HCT116 (cell line): ENCODE results near the gene HAGH. TPM values are rescaled to one million over a fixed set of nuclear protein-coding genes. Genes with fewer than 3 reads are reported as not detected.

ENCODE experiments used
- ATAC-seq: fragments of 200-7000 bp; cut with Tn5 transposase; 2 replicates; pipeline ENCODE4 v1.9.1; 2020; ENCODE audit warnings: mild to moderate bottlenecking, moderate library complexity
- BruUV-seq: library from RNA; stranded (reverse); fragments of 400-500 nt; replicated peaks from 2 replicates; lab custom pipeline; 2021; lab: Mats Ljungman, UMichigan
- CTCF ChIA-PET: fragments of 300-600 bp; sonication (Branson Sonifier 250); formaldehyde crosslinking; loops from one replicate; lab custom pipeline; 2021; ENCODE audit warnings: antibody characterized with exemption; lab: Charles Lee
- POLR2A ChIA-PET: fragments of 300-600, 350-600 bp; sonication (Branson Sonifier 250); formaldehyde crosslinking; loops from one replicate; lab custom pipeline; 2021; ENCODE audit warnings: antibody characterized with exemption; lab: Charles Lee
- RAD21 ChIA-PET, 2 experiments: fragments of 300-600 bp; sonication (Branson Sonifier 250); formaldehyde crosslinking; loops; one replicate each; lab custom pipeline; 2023; ENCODE audit warnings: low total read pairs in 2 of 2; ENCODE audit not compliant: uncharacterized antibody in 2 of 2, unreplicated experiment in 2 of 2, low non-redundant PET in 1 of 2; lab: Charles Lee
- DNase-seq: peaks from one replicate; pipeline ENCODE4 v3.0.0-alpha.2; 2010; ENCODE audit warnings: low read depth, low spot score
- H2AFZ ChIP-seq: fragments of 200-600 bp; shearing (Covaris generic), sonication (generic); 2 replicates; pipeline ENCODE4 v1.6.1; 2017; ENCODE audit warnings: low read depth, mixed run types, mixed read lengths, antibody characterized with exemption, low read length; ENCODE audit not compliant: poor library complexity, severe bottlenecking
- H3K27ac ChIP-seq: 2 replicates; pipeline ENCODE4 v1.5.1; 2012; ENCODE audit warnings: low read depth, low read length
- H3K27me3 ChIP-seq: fragments of 200-600 bp; sonication (generic); 2 replicates; pipeline ENCODE4 v1.6.1; 2016; ENCODE audit warnings: mixed run types, low read length, mixed read lengths; ENCODE audit not compliant: insufficient read depth
- H3K36me3 ChIP-seq, 2 experiments: fragments of 200-500 bp in 1 of 2; fragments of 200-600 bp in 1 of 2; sonication (Bioruptor generic) in 1 of 2; sonication (generic) in 1 of 2; 2 replicates each; pipeline versions ENCODE4 v1.5.1 to v1.6.1; 2014 to 2016; ENCODE audit warnings: low read length in 2 of 2, inconsistent platforms in 1 of 2, mixed read lengths in 1 of 2, mixed run types in 1 of 2; ENCODE audit not compliant: insufficient read depth in 2 of 2, control insufficient read depth in 1 of 2
- H3K4me1 ChIP-seq, 2 experiments: fragments of 200-600 bp in 1 of 2; sonication (generic) in 1 of 2; 2 replicates each; pipeline versions ENCODE4 v1.5.1 to v1.6.1; 2012 to 2017; ENCODE audit warnings: low read length in 2 of 2, inconsistent platforms in 1 of 2, mild to moderate bottlenecking in 1 of 2, mixed read lengths in 1 of 2, mixed run types in 1 of 2, moderate library complexity in 1 of 2; ENCODE audit not compliant: insufficient read depth in 2 of 2, control insufficient read depth in 1 of 2
- H3K4me2 ChIP-seq: fragments of 200-600 bp; sonication (generic); 2 replicates; pipeline ENCODE4 v1.6.1; 2017; ENCODE audit warnings: mixed run types, low read length, mixed read lengths
- H3K4me3 ChIP-seq, 2 experiments: fragments of 200-600 bp in 1 of 2; sonication (generic) in 1 of 2; replicated peaks in 1 of 2; 2 replicates each; pipeline ENCODE4 v1.5.1; 2011 to 2016; ENCODE audit warnings: low read length in 2 of 2, control low read depth in 1 of 2, low read depth in 1 of 2, mild to moderate bottlenecking in 1 of 2, mixed read lengths in 1 of 2, mixed run types in 1 of 2
- H3K79me2 ChIP-seq: fragments of 200-600 bp; sonication (generic); 2 replicates; pipeline ENCODE4 v1.6.1; 2017; ENCODE audit warnings: mild to moderate bottlenecking, mixed run types, low read length, moderate library complexity, mixed read lengths; ENCODE audit not compliant: insufficient read depth
- H3K9ac ChIP-seq: fragments of 200-600 bp; sonication (generic); 2 replicates; pipeline ENCODE4 v1.6.1; 2016; ENCODE audit warnings: low read length, mixed read lengths
- H3K9me2 ChIP-seq: fragments of 200-600 bp; sonication (generic), shearing (Covaris generic); 2 replicates; pipeline ENCODE4 v1.6.1; 2017; ENCODE audit warnings: mixed run types, mild to moderate bottlenecking, moderate library complexity; ENCODE audit not compliant: insufficient read depth
- H3K9me3 ChIP-seq, 2 experiments: fragments of 200-500 bp in 1 of 2; fragments of 200-600 bp in 1 of 2; sonication (Bioruptor generic) in 1 of 2; sonication (generic) in 1 of 2; 2 replicates each; pipeline ENCODE4 v1.6.1; 2014 to 2017; ENCODE audit warnings: low read length in 2 of 2, mixed read lengths in 2 of 2, inconsistent platforms in 1 of 2, low read depth in 1 of 2, mild to moderate bottlenecking in 1 of 2, mixed run types in 1 of 2, moderate library complexity in 1 of 2; ENCODE audit not compliant: control insufficient read depth in 1 of 2, insufficient read depth in 1 of 2
- H4K20me1 ChIP-seq: fragments of 200-600 bp; sonication (generic), shearing (Covaris generic); 2 replicates; pipeline ENCODE4 v1.6.1; 2017; ENCODE audit warnings: mixed run types, mild to moderate bottlenecking, moderate library complexity; ENCODE audit not compliant: insufficient read depth
- CBX3 ChIP-seq: IDR thresholded peaks from 2 replicates; pipeline ENCODE4 v1.6.1; 2012; ENCODE audit warnings: low read depth
- EGR1 ChIP-seq: IDR thresholded peaks from 2 replicates; pipeline ENCODE4 v1.6.1; 2012; ENCODE audit warnings: low read depth
- ELF1 ChIP-seq: IDR thresholded peaks from 2 replicates; pipeline ENCODE4 v1.6.1; 2012; ENCODE audit warnings: low read depth, borderline replicate concordance
- EZH2 ChIP-seq: fragments of 200-600 bp; sonication (generic); IDR thresholded peaks from 2 replicates; pipeline ENCODE4 v1.6.1; 2017; ENCODE audit warnings: antibody characterized with exemption, mixed run types
- EZH2phosphoT487 ChIP-seq: fragments of 200-600 bp; IDR thresholded peaks from 2 replicates; pipeline ENCODE4 v1.6.1; 2018; ENCODE audit warnings: antibody characterized with exemption, borderline replicate concordance
- FOSL1 ChIP-seq: IDR thresholded peaks from 2 replicates; pipeline ENCODE4 v1.6.1; 2012; ENCODE audit warnings: low read depth
- POLR2A ChIP-seq: IDR thresholded peaks from 2 replicates; pipeline ENCODE4 v1.7.0; 2011; ENCODE audit warnings: borderline replicate concordance; ENCODE audit not compliant: insufficient read depth, insufficient read length; ENCODE audit errors: extremely low read depth
- RAD21 ChIP-seq: IDR thresholded peaks from 2 replicates; pipeline ENCODE4 v1.6.1; 2012; ENCODE audit warnings: low read depth, mild to moderate bottlenecking
- SRF ChIP-seq: IDR thresholded peaks from 2 replicates; pipeline ENCODE4 v1.6.1; 2012; ENCODE audit warnings: low read depth
- TCF7L2 ChIP-seq: IDR thresholded peaks from 2 replicates; pipeline ENCODE4 v1.7.0; 2011; ENCODE audit warnings: borderline replicate concordance, inconsistent platforms; ENCODE audit not compliant: insufficient read depth, insufficient read length; ENCODE audit errors: extremely low read depth
- YY1 ChIP-seq: IDR thresholded peaks from 2 replicates; pipeline ENCODE4 v1.6.1; 2011; ENCODE audit warnings: low read length, low read depth, moderate library complexity, mild to moderate bottlenecking; ENCODE audit not compliant: insufficient replicate concordance; ENCODE audit errors: extremely low read depth
- ZFX ChIP-seq: fragments of 450-650 bp; IDR thresholded peaks from 2 replicates; pipeline ENCODE4 v1.6.1; 2017
- ZNF274 ChIP-seq: fragments of 200-500 bp; sonication (Bioruptor generic); IDR thresholded peaks from 2 replicates; pipeline ENCODE4 v1.6.1; 2014; ENCODE audit warnings: mild to moderate bottlenecking, low read depth, low read length, inconsistent platforms
- intact Hi-C: fragments of 100-400 bp; cut with micrococcal nuclease; formaldehyde crosslinking; loops from 2 replicates; pipeline ENCODE4 v1.10.0; 2022
- total RNA-seq: library from RNA; stranded (reverse); gene quantifications from one replicate; pipeline ENCODE4 v1.2.1, GENCODE V29; 2021; ENCODE audit not compliant: unreplicated experiment
- TF ChIP-seq, protein P1 (sequence below): IDR thresholded peaks from 2 replicates; pipeline ENCODE4 v1.6.1; 2012
- TF ChIP-seq, protein P2 (sequence below): IDR thresholded peaks from 2 replicates; pipeline ENCODE4 v1.6.1; 2012; ENCODE audit warnings: low read depth
- TF ChIP-seq, protein P3 (sequence below): IDR thresholded peaks from 2 replicates; pipeline ENCODE4 v1.6.1; 2011; ENCODE audit warnings: mild to moderate bottlenecking, low read length, moderate library complexity; ENCODE audit not compliant: insufficient replicate concordance; ENCODE audit errors: extremely low read depth

HAGH gene
- total RNA-seq, 1 experiment from 2014 or later: 39.1 TPM

DNA sequence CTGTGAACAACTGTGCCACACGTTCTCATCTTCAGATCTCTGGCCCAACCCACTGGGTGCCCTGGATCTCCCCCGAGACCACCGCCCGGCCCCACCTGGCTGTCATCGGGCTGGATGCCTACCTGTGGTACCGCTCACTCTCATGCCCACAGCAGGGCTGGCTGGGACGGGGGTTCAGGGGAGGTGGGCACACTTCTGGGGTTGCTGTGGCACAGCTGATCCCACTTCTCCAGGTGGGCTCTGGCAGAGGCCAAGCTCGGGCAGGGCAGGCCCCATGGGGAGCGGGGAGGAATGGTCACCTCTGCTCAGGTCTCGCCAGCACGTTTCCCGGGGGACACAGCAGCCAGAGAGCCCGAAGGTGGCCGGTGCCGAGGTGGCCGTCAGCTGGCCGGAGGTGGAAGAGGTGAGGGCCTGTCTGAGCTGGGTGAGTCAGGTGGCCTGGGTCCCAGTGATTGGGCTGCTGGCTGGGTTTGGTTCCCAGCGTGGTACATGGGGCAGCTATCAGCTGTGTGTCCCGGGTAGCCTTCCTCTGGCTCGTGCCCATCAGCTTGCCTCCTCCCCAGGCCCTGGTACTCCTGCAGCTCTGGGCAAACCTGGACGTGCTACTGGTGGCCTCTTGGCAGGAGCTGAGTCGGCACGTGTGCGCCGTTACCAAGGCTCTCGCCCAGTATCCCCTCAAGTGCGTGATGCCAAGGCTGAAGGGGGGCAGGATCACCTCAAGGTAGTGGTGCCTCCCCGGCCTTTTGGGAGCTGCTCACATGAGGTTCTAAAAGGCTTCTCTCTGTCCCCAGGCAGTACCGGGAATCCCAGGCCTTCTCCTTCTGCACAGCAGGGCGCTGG is 51.4 kb downstream of the HAGH start:
- BruUV-seq: no TSS peak
- DNase-seq: no peak
- POLR2A ChIA-PET: no interaction called here
- no peaks in the 10 kb centered on the region; the same call in 1 of the 2 replicates for H4K20me1 ChIP-seq
- H3K9me2 ChIP-seq: no peaks in the 10 kb centered on the region
- H3K4me1 ChIP-seq: peaks cover 6 to 17% of the 10 kb centered on the region in 2 experiments
- H3K79me2 ChIP-seq: peaks cover 48% of the 10 kb centered on the region
- H3K9ac ChIP-seq: no peak overlapping the region
- no peak overlapping the region for H3K4me3 ChIP-seq
- peak overlapping the region; percentile 95; the same call in 1 of the 2 replicates for H3K27ac ChIP-seq
- H3K4me2 ChIP-seq: no peak overlapping the region
- H3K27me3 ChIP-seq: no peaks in the 10 kb centered on the region
- TF ChIP-seq RAD21: no peak
- TF ChIP-seq EZH2: no peak
- no peak for TF ChIP-seq CBX3
- TF ChIP-seq, protein P1, sequence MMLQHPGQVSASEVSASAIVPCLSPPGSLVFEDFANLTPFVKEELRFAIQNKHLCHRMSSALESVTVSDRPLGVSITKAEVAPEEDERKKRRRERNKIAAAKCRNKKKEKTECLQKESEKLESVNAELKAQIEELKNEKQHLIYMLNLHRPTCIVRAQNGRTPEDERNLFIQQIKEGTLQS: no peak
- TF ChIP-seq, protein P2, sequence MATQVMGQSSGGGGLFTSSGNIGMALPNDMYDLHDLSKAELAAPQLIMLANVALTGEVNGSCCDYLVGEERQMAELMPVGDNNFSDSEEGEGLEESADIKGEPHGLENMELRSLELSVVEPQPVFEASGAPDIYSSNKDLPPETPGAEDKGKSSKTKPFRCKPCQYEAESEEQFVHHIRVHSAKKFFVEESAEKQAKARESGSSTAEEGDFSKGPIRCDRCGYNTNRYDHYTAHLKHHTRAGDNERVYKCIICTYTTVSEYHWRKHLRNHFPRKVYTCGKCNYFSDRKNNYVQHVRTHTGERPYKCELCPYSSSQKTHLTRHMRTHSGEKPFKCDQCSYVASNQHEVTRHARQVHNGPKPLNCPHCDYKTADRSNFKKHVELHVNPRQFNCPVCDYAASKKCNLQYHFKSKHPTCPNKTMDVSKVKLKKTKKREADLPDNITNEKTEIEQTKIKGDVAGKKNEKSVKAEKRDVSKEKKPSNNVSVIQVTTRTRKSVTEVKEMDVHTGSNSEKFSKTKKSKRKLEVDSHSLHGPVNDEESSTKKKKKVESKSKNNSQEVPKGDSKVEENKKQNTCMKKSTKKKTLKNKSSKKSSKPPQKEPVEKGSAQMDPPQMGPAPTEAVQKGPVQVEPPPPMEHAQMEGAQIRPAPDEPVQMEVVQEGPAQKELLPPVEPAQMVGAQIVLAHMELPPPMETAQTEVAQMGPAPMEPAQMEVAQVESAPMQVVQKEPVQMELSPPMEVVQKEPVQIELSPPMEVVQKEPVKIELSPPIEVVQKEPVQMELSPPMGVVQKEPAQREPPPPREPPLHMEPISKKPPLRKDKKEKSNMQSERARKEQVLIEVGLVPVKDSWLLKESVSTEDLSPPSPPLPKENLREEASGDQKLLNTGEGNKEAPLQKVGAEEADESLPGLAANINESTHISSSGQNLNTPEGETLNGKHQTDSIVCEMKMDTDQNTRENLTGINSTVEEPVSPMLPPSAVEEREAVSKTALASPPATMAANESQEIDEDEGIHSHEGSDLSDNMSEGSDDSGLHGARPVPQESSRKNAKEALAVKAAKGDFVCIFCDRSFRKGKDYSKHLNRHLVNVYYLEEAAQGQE: no peak
- no peak for TF ChIP-seq FOSL1
- TF ChIP-seq POLR2A: no peak
- TF ChIP-seq YY1: no peak
- no peak for TF ChIP-seq SRF
- no peak for TF ChIP-seq EZH2phosphoT487
- TF ChIP-seq, protein P3, sequence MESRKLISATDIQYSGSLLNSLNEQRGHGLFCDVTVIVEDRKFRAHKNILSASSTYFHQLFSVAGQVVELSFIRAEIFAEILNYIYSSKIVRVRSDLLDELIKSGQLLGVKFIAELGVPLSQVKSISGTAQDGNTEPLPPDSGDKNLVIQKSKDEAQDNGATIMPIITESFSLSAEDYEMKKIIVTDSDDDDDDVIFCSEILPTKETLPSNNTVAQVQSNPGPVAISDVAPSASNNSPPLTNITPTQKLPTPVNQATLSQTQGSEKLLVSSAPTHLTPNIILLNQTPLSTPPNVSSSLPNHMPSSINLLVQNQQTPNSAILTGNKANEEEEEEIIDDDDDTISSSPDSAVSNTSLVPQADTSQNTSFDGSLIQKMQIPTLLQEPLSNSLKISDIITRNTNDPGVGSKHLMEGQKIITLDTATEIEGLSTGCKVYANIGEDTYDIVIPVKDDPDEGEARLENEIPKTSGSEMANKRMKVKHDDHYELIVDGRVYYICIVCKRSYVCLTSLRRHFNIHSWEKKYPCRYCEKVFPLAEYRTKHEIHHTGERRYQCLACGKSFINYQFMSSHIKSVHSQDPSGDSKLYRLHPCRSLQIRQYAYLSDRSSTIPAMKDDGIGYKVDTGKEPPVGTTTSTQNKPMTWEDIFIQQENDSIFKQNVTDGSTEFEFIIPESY: no peak
- TF ChIP-seq EGR1: no peak
- no peak for TF ChIP-seq ZFX
- TF ChIP-seq ZNF274: no peak
- TF ChIP-seq ELF1: no peak
- no peak for TF ChIP-seq TCF7L2
- RAD21 ChIA-PET: no interaction called here
- H3K36me3 ChIP-seq: peaks cover 0 to 8% of the 10 kb centered on the region in 2 experiments; a peak in 3 of 4 replicates
- H2AFZ ChIP-seq: no peak overlapping the region
- CTCF ChIA-PET: interaction anchor here (1.3 to 1.7 kb wide), 2 partner anchors 7 to 69 kb away, joined by 3 to 9 read pairs; partner anchors contain the start of genes MAPK8IP3, NUBP2 and SPSB3
- no peaks in the 10 kb centered on the region for H3K9me3 ChIP-seq
- intact Hi-C loops: no loop called here
- ATAC-seq: no peak
